IPS-18c (cell line): ENCODE data around the gene SUPT6H.
A peak's percentile ranks its signal among the peaks of the same experiment; 100 is the strongest.

Source experiments
- H3K4me3 ChIP-seq: 2 replicates; pipeline ENCODE4 v1.7.0; 2013; ENCODE audit warnings: low read depth, mild to moderate bottlenecking, low read length, moderate library complexity; ENCODE audit not compliant: insufficient read depth
- H3K9me3 ChIP-seq: one replicate; pipeline ENCODE4 v1.6.1; 2013; ENCODE audit warnings: mild to moderate bottlenecking, low read length, moderate library complexity; ENCODE audit not compliant: control insufficient read depth, insufficient read depth

SUPT6H gene

GRCh38 chr17:28738680-28739384, 76.8 kb downstream of the SUPT6H start:
- Histone ChIP-seq H3K4me3 (no peak overlapping the region), H3K9me3 (no peaks in the 10 kb centered on the region)

- no peaks in the 10 kb centered on the region for H3K9me3 ChIP-seq
- H3K4me3 ChIP-seq: no peak overlapping the region
Observed at GRCh38 chr17:28740406-28741357, 78.7 kb downstream of the SUPT6H start.

GRCh38 chr17:28741358-28742349, 79.6 kb downstream of the SUPT6H start:
- Histone ChIP-seq H3K9me3 (no peaks in the 10 kb centered on the region), H3K4me3 (no peak overlapping the region)

GRCh38 chr17:28743243-28744103, 81.5 kb downstream of the SUPT6H start, which contains the start of gene TRAF4:
Gene TRAF4, plus strand, starts transcription at chr17:28744011. Its CDS starts 102 bp downstream, at chr17:28744113.
- peak within 1 kb of the TSS; percentile 84 for H3K4me3 ChIP-seq

GRCh38 chr17:28744104-28744971, 82.3 kb downstream of the SUPT6H start:
- peak overlapping the region; percentile 74 for H3K4me3 ChIP-seq
- no peaks in the 10 kb centered on the region for H3K9me3 ChIP-seq

More at GRCh38 chr17:28743243-28744103, 81.5 kb downstream of the SUPT6H start, which contains the start of gene TRAF4:
- H3K9me3 ChIP-seq: no peaks in the 10 kb centered on the region

- Histone ChIP-seq H3K9me3 (no peaks in the 10 kb centered on the region), H3K4me3 (peak overlapping the region; percentile 74)
Observed at GRCh38 chr17:28744972-28745785, 83.2 kb downstream of the SUPT6H start.

GRCh38 chr17:28745786-28746411, 83.9 kb downstream of the SUPT6H start:
- peak overlapping the region; percentile 74 for H3K4me3 ChIP-seq
- H3K9me3 ChIP-seq: no peaks in the 10 kb centered on the region

GRCh38 chr17:28746611-28747050, 84.6 kb downstream of the SUPT6H start:
- Histone ChIP-seq H3K4me3 (peak overlapping the region; percentile 74), H3K9me3 (no peaks in the 10 kb centered on the region)

- Histone ChIP-seq H3K9me3 (no peaks in the 10 kb centered on the region), H3K4me3 (peak overlapping the region; percentile 74)
Observed at GRCh38 chr17:28747051-28747691, 85.2 kb downstream of the SUPT6H start.

GRCh38 chr17:28747801-28748750, 86.1 kb downstream of the SUPT6H start:
- Histone ChIP-seq H3K9me3 (no peaks in the 10 kb centered on the region), H3K4me3 (no peak overlapping the region)

- Histone ChIP-seq H3K9me3 (no peaks in the 10 kb centered on the region), H3K4me3 (no peak overlapping the region)
Observed at GRCh38 chr17:28748852-28749515, 87.0 kb downstream of the SUPT6H start.

GRCh38 chr17:28749516-28750177, 87.6 kb downstream of the SUPT6H start:
- H3K4me3 ChIP-seq: no peak overlapping the region
- no peaks in the 10 kb centered on the region for H3K9me3 ChIP-seq
